Activated T-cell treated with anti-CD3 and anti-CD28 coated beads, Interleukin-2, amount 50 U/mL, for 48 hours (primary cell): ENCODE data around the gene NKX6-2.
"Not testable (repeated sequence)": the region's sequence is repeated elsewhere in the genome, so short reads cannot be mapped to it uniquely, and the experiment has no call there.

Experiments used
- DNase-seq, 2 experiments: peaks; one replicate each; pipeline ENCODE4 v3.0.0-alpha.2; 2020

NKX6-2 gene

DNA sequence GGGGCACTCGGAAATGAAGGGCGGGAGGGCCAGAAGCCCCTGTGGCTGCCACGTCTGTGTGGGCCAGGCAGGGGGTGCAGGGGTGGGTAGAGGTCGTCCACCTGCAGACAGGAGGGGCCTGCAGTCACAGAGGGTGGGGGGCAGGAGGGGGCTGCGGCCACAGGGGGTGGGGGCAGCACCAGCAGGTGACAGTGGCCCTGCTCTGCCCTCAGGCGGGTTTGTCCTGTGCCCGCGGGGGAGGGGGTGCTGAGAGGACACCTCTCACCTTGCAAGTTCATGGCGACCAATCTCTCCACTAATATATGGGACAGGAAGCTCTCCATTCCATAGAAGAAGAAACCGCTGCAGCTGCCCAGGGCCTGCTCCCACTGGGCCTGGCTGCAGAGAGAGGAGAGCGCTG, 26.6 kb upstream of the NKX6-2 start:
- no peak for DNase-seq

GRCh38 chr10:132811891-132812481, 26.0 kb upstream of the NKX6-2 start:
- DNase-seq: no peak

DNA sequence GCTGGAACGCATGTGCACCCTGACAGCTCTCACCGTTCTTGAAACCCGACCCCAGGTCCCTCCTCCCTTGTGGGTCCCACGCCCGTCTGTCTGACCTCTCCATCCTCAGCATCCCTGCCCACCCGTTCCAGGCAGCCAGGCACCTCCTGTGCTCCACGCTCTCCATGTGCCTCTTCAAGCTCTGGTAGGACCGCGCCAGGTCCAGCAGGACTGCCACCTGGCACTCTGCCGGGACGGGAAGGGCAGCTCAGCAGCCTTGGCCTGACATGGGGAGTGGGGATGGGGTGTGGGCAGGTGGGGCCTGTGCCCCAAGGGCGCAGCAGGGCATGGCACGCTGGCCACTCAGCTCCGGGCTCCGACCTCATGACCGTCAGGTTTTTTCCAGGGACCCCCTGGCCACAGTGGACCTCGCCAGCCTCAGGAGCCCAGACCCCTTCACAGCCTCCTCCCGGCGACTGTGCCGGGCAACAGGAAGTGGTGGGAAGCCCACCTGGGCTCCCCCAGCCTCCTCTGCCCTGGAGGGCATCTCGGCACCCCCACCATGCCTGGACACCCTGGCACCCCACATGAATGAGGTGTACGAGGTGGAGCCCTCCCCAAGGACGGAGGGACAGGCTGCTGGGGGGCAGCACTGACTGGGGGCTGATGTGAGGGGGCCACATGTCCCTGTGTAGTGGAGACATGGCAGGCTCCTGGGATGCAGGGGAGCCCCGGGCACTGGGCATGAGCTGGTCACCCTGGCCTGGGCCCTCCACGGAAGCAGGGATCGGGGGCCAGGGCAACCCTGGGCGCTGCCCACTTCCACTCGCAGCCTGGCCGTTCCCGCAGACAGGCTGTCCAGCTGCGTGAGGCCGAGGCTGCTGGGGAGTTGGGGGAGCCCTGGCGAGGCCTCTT, 25.1 kb upstream of the NKX6-2 start:
- no peak for DNase-seq

DNA sequence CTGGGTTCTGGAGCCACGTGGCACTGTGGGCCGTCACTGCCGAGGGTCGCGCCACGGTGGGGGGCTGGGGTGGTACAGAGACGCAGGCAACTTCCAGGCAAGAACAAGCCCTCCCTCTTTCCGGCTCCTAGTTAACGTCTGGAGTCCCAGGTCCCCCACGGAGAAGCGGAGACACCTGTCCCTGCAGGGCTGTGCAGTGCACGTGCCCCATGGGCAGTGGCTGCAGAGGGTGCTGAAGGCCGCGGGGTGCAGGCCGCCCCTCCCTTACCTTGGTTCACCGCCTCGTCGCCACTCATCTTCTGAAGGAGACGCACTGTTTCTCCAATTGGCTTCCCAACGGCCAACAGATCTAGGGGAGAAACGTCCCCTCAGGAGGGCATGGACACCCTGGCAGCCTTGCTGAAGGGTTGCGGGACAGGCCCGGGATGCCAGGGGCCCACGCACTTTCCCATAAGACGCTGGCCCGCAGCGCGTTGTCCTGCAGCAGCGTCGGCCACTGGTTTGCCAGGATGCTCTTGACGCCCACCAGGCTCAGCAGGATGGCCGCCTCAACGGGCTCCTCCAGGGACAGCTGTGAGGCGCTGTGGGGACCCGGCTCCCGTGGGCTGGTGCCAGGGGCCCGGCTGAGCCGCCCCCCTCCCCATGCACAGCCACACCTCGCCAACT, 24.3 kb upstream of the NKX6-2 start:
- no peak for DNase-seq

GRCh38 chr10:132809232-132810140, 23.5 kb upstream of the NKX6-2 start:
- no peak for DNase-seq

GRCh38 chr10:132808383-132809231, 22.7 kb upstream of the NKX6-2 start:
- DNase-seq: no peak

DNA sequence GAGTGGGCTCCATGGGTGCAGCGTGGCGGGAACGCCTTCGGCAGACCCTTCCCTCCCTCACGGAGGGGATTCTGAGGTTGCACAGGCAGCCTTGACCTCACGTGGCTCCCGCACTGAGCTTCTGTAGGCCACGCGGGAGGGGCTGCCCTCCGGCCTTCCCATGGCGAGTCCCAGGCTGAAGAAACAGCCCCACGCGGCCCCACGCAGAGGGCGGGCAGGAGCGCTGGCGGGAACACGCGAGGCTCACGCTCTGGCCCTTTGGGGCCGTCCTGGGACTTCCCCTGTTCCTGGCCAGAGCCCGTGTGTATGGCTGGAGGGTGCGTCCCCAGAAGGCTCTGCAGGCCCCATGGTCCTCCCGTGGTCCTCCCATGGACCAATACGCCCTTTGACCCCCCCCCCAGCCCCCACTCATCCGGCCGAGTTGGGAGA, 21.7 kb upstream of the NKX6-2 start:
- no peak for DNase-seq

DNA sequence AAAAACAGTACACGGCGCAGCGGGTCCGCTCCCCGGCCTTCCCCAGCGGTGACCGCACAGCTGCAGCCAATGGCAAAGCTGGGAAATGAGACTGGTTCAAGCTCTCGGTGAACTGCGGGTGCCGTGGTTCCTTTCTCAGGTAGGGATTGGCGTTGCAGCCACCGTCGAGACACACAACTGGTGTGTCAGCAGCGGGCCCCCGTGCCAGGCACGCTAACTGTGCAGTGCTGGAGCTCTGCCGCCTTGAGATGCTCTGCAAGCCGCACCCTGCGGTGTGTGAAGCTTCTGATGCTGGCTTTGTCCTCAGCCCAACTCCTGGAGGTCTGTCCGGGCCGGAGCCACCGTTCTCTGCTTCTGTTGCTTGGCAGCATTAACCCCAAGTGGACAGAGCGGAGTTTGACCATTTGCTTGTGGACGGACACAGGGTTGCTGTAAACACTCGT, 20.6 kb upstream of the NKX6-2 start:
- no peak for DNase-seq

DNA sequence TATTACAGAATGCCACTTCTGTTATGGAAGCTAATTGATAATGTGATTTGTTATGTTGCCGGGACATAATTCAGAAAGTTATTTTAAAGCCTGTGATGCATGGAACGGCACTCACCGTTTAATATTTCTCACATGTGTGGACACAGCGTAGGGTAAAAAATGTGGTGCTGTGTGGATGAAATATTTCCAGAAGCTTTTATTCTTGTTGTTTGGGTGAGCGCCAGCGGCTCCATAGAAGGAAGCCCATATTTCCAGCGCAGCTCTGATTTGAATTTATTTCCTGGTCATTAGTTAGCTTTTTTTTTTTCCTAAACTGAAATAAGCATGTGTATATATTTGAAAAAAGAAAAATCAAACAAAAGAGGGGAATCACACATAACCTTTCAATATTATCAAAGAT, 20.2 kb upstream of the NKX6-2 start:
- no peak for DNase-seq

GRCh38 chr10:132805599-132805998, 19.7 kb upstream of the NKX6-2 start:
- DNase-seq: no peak

DNA sequence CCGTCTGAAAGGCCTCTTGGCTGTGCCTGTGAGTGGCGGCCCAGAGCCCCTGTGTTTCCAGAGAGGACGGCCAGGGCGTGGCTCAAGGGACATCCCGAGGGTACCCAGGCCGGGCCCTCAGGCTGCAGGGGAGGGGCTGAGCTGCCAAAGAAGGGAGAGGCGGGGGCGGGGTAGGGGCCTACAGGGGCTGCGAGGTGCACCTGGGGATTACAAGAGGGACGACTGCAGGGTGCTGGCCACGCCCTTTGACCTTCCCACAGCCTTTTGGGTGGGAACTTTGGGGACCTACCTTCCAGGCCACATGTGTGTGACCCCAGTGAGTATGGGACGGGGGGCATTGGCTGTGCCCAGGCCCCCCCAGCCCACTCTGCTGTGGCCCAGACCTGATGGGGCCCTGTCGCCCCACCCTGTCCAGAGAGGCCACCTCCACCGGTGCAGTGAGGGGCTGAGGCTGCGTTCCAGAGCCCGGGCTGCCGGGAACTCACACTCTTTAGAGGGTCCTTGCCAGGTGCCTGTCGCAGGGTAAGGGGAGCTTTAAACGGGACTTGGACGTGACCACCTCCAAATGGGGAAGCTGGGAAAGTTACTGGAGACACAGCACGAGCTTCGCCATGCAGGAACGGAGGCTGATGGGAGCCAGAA, 19.0 kb upstream of the NKX6-2 start:
- DNase-seq: no peak

- no peak for DNase-seq
These were observed 18.3 kb upstream of the NKX6-2 start for GRCh38 chr10:132804287-132804686.

DNA sequence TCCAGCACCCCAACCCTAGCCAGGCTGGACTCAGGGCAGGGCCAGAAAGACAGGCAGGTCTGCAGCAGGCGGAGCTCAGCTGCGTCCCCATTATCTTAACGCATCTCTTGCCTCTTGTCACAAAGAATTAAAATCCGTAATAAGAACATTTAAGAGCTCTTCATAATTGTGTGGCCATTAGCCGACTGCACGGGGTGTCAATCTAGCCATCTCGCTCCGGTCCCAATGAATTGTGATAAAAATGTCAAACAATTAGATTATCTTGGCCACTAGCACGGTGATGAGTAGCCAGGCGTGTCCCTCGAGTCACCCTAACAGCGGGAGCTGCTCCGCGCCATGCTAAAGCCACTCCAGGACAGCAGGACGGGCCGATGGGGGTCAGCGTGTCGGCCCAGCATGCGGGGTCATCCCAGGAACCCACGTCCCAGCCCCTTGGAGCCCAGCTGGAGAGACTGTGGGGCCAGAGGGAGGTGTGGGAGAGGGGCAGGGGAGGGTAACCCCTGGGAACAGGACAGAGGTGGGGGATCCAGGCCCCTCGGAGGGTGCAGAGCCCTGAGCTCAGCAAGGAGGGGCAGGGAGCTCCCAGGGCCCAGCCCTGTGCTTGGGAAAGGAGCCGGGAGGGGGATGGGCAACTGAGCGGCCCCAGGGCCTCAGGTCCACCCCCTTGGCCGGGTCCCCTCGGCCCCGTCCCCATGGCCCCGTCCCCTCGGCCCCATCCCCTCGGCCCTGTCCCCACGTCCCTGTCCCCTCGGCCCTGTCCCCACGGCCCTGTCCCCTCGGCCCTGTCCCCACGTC, 17.7 kb upstream of the NKX6-2 start:
- no peak for DNase-seq

DNA sequence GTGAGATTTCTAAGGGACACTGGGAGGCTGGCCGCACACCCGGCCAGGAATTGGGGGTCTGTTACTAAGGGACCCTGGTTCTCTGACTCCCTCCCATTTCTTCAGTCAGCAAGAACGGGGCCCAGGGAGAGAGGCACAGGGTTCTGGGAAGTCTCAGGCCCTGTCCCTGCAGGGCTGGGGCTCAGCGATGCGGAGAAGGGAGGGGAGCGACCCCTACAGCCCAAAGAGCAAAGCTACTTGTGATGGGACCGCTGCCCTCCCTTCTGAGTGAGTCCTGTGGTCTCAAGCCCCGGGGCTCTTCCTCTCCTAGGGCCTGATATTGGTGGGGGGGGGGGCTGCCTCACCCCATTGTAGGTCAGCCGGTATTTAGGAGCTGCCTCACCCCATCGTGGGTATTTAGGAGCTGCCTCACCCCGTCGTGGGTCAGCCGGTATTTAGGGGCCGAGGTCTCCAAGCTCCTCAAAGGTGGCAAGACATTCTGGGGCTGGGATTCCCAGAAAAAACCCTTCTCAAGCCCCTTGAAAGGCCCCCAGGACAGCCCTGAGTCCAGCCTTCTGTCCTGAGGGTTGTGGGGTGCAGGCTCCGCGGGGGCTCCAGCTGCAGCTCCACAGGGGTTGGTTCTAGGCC, 16.9 kb upstream of the NKX6-2 start:
- DNase-seq: no peak

DNA sequence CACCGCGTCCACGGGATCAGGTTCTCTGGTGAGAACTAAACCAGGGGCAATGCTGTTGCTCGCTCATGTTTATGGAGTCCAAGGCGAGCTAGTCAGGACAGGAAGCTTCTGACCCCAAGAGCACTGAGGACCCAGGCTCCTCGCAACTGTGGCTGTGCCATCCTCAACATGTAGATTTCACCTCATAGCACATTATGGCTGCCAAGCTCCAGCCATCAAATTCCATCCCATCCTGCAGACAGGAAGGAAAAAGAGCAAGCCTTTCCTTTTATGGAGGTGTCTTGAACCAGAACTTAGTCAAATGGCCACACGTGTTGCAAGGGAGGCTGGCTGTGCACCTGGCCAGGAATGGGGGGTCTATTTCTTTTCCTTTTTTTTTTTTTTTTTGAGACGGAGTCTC, 16.1 kb upstream of the NKX6-2 start:
- no peak for DNase-seq

- DNase-seq: no peak
These were observed 13.9 kb upstream of the NKX6-2 start for GRCh38 chr10:132799865-132800264.

DNA sequence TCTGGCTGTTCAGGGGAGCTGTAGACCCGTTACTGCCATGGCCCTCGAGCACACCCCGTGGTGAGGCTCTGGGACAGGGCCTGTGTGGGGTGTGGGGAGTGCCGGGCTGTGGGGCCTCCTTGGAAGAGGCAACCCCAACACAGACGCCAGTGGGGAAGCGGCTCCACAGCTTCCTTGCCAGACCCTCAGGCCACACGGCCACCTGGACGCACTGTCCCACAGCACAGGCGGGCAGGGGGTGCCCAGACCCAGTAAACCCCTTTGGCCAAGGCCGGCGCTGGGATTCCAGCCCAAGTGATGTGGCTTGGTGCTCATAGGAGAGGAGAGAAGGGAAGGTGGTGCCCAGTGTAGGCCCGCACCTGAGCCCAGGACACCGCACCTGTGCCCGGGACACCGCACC, 12.9 kb upstream of the NKX6-2 start:
- no peak for DNase-seq

DNA sequence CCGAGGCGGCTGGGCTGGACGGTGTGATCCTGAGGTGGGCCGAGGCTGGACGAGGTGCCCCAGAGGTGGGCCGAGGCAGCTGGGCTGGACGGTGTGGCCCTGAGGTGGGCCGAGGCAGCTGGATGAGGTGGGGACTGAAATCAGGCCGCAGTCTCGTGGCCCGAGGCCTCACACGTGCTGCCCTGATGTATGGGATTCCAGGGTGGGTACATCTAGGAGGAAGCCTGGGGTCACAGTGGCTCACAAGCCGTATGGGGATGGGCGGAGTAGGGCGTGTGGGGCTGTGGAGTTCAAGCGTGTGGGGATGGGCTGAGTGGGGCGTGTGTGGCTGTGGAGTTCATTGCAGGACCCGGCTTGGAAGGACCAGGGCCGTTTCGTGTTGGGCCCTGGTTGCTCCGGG, 12.5 kb upstream of the NKX6-2 start:
- DNase-seq: no peak

DNA sequence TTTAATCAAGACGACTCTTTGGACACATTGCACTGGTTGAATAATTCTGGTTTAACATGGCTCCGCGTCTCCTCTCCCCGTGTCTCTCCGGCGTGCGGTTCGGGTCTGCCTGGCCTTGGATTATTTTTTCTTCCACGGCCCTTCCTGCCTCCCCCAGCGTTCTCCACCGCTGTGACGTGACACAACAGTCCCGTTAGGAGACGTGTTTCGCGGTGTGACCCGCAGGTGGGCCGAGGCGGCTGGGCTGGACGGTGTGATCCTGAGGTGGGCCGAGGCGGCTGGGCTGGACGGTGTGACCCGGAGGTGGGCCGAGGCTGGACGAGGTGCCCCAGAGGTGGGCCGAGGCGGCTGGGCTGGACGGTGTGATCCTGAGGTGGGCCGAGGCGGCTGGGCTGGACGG, 12.0 kb upstream of the NKX6-2 start:
- DNase-seq: not testable (repeated sequence)

DNA sequence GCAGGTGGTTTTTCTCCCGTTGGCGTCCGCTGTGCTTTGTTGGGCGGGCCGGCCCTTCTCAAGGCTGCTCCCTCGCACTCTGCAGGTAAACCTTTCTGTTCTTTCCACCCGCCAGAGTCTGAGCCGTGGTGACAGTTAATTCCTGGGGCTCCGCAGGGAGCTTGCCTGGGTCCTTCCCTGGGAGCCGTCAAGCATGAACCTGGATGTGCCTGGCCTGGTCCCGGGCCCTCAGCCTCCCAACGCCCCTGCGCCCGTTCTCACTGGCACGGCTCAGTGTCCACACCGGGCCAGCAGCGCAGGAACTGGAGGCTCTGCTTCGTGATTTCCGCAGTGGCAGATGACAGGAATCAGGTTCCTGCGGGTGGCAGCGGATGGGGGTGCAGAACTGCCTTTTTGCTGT, 10.9 kb upstream of the NKX6-2 start:
- DNase-seq: no peak
